ENCODE measurements around the gene CES3. TPM values are rescaled to one million over a fixed set of nuclear protein-coding genes. Genes with fewer than 3 reads are reported as not detected.
"Not testable (repeated sequence)": the region's sequence is repeated elsewhere in the genome, so short reads cannot be mapped to it uniquely, and the experiment has no call there.

CES3 gene
- total RNA-seq, 2 experiments from 2014 or later, result 1.4 to 2.7 TPM

GRCh38 chr16:66970775-66971720, 10.0 kb downstream of the CES3 start:
- H3K4me2 ChIP-seq (ENCODE audit: low read length), result no peak overlapping the region
- no peaks in the 10 kb centered on the region for H3K79me2 ChIP-seq (ENCODE audit: insufficient read depth, low read depth, low read length)
- intact Hi-C loops (cut with micrococcal nuclease; ENCODE audit: unreplicated experiment), result no loop called here
- H2AFZ ChIP-seq (ENCODE audit: low read length), result no peak overlapping the region
- ChIA-PET POLR2A (interaction anchor here (0.6 kb wide), 1 partner anchor 183 kb away, joined by 6 read pairs; no protein-coding TSS in a partner anchor), CTCF (ENCODE audit: unreplicated experiment) (no interaction called here)
- no peaks in the 10 kb centered on the region for H3K9me2 ChIP-seq (ENCODE audit: insufficient read depth, low read length)
- H3K4me1 ChIP-seq (ENCODE audit: insufficient read depth, low read length, poor library complexity, severe bottlenecking), result no peaks in the 10 kb centered on the region
- TF ChIP-seq CTCF (conservative IDR thresholded peaks at IDR 0.05; ENCODE audit: low read length) (no peak), EZH2phosphoT487 (IDR thresholded peaks at IDR 0.05; ENCODE audit: borderline replicate concordance, low read depth, low read length) (no peak)
- H3K4me3 ChIP-seq (ENCODE audit: low read depth, low read length, poor library complexity, severe bottlenecking), result no peak overlapping the region
- no peak for DNase-seq (ENCODE audit: low spot score)
- H3K36me3 ChIP-seq (ENCODE audit: insufficient read depth, low read length), result no peaks in the 10 kb centered on the region
- no TSS peak for BruUV-seq (replicated peaks)
- H3K27ac ChIP-seq (ENCODE audit: low read depth, low read length, poor library complexity, severe bottlenecking), result no peak overlapping the region
- no peaks in the 10 kb centered on the region for H4K20me1 ChIP-seq (ENCODE audit: insufficient read depth, low read length)
- no peaks in the 10 kb centered on the region for H3K9me3 ChIP-seq (ENCODE audit: low read length)

GRCh38 chr16:66972983-66973382, 11.9 kb downstream of the CES3 start:
- TF ChIP-seq EZH2phosphoT487 (IDR thresholded peaks at IDR 0.05; ENCODE audit: borderline replicate concordance, low read depth, low read length) (no peak), CTCF (conservative IDR thresholded peaks at IDR 0.05; ENCODE audit: low read length) (no peak)
- Histone ChIP-seq H3K9me2 (ENCODE audit: insufficient read depth, low read length) (no peaks in the 10 kb centered on the region), H3K4me3 (ENCODE audit: low read depth, low read length, poor library complexity, severe bottlenecking) (no peak overlapping the region), H3K4me1 (ENCODE audit: insufficient read depth, low read length, poor library complexity, severe bottlenecking) (no peaks in the 10 kb centered on the region), H3K36me3 (ENCODE audit: insufficient read depth, low read length) (no peaks in the 10 kb centered on the region), H3K27ac (ENCODE audit: low read depth, low read length, poor library complexity, severe bottlenecking) (no peak overlapping the region), H3K4me2 (ENCODE audit: low read length) (no peak overlapping the region), H3K9me3 (ENCODE audit: low read length) (no peaks in the 10 kb centered on the region), H2AFZ (ENCODE audit: low read length) (no peak overlapping the region), H4K20me1 (ENCODE audit: insufficient read depth, low read length) (no peaks in the 10 kb centered on the region), H3K79me2 (ENCODE audit: insufficient read depth, low read depth, low read length) (no peaks in the 10 kb centered on the region)
- BruUV-seq (replicated peaks), result no TSS peak
- DNase-seq (ENCODE audit: low spot score), result no peak
- ChIA-PET POLR2A (no interaction called here), CTCF (ENCODE audit: unreplicated experiment) (no interaction called here)
- intact Hi-C loops (cut with micrococcal nuclease; ENCODE audit: unreplicated experiment), result no loop called here

- no peaks in the 10 kb centered on the region for H4K20me1 ChIP-seq (ENCODE audit: insufficient read depth, low read length)
- no peaks in the 10 kb centered on the region for H3K9me3 ChIP-seq (ENCODE audit: low read length)
- H3K4me3 ChIP-seq (ENCODE audit: low read depth, low read length, poor library complexity, severe bottlenecking), result no peak overlapping the region
- H3K4me1 ChIP-seq (ENCODE audit: insufficient read depth, low read length, poor library complexity, severe bottlenecking), result no peaks in the 10 kb centered on the region
- DNase-seq (ENCODE audit: low spot score), result no peak
- H3K79me2 ChIP-seq (ENCODE audit: insufficient read depth, low read depth, low read length), result no peaks in the 10 kb centered on the region
- intact Hi-C loops (cut with micrococcal nuclease; ENCODE audit: unreplicated experiment), result no loop called here
- TF ChIP-seq EZH2phosphoT487 (IDR thresholded peaks at IDR 0.05; ENCODE audit: borderline replicate concordance, low read depth, low read length) (no peak), CTCF (conservative IDR thresholded peaks at IDR 0.05; ENCODE audit: low read length) (no peak)
- ChIA-PET POLR2A (no interaction called here), CTCF (ENCODE audit: unreplicated experiment) (interaction anchor here (0.6 kb wide), 1 partner anchor 223 kb away, joined by 7 read pairs; no protein-coding TSS in a partner anchor)
- H3K36me3 ChIP-seq (ENCODE audit: insufficient read depth, low read length), result no peaks in the 10 kb centered on the region
- no peak overlapping the region for H3K4me2 ChIP-seq (ENCODE audit: low read length)
- no TSS peak for BruUV-seq (replicated peaks)
- H3K9me2 ChIP-seq (ENCODE audit: insufficient read depth, low read length), result no peaks in the 10 kb centered on the region
- no peak overlapping the region for H2AFZ ChIP-seq (ENCODE audit: low read length)
- no peak overlapping the region for H3K27ac ChIP-seq (ENCODE audit: low read depth, low read length, poor library complexity, severe bottlenecking)
Measured at GRCh38 chr16:66973716-66974115, 12.7 kb downstream of the CES3 start.

GRCh38 chr16:66974156-66974931, 13.3 kb downstream of the CES3 start:
- H3K79me2 ChIP-seq (ENCODE audit: insufficient read depth, low read depth, low read length); H3K4me1 ChIP-seq (ENCODE audit: insufficient read depth, low read length, poor library complexity, severe bottlenecking); DNase-seq (ENCODE audit: low spot score); H3K4me2 ChIP-seq (ENCODE audit: low read length); H4K20me1 ChIP-seq (ENCODE audit: insufficient read depth, low read length); H2AFZ ChIP-seq (ENCODE audit: low read length); H3K4me3 ChIP-seq (ENCODE audit: low read depth, low read length, poor library complexity, severe bottlenecking); H3K27ac ChIP-seq (ENCODE audit: low read depth, low read length, poor library complexity, severe bottlenecking); intact Hi-C loops (cut with micrococcal nuclease; ENCODE audit: unreplicated experiment); H3K36me3 ChIP-seq (ENCODE audit: insufficient read depth, low read length); BruUV-seq (replicated peaks); H3K9me3 ChIP-seq (ENCODE audit: low read length); H3K9me2 ChIP-seq (ENCODE audit: insufficient read depth, low read length): not testable (repeated sequence)
- ChIA-PET POLR2A (interaction anchor here (0.6 kb wide), 1 partner anchor 30 kb away, joined by 3 read pairs; no protein-coding TSS in a partner anchor), CTCF (ENCODE audit: unreplicated experiment) (interaction anchor here (0.6 kb wide), 1 partner anchor 222 kb away, joined by 7 read pairs; no protein-coding TSS in a partner anchor)

Data from OCI-LY7 (cell line).